AG09309 (cell line): ENCODE results near the gene RIOK1.

Experiments
- DNase-seq: peaks from one replicate; pipeline ENCODE4 v3.0.0-alpha.2; 2010; ENCODE audit warnings: low read depth
- H3K4me3 ChIP-seq: 2 replicates; pipeline ENCODE4 v1.5.1; 2011; ENCODE audit warnings: mild to moderate bottlenecking, low read depth, low read length, moderate library complexity; ENCODE audit not compliant: control insufficient read depth
- TF ChIP-seq, protein P1 (sequence below): IDR thresholded peaks from 2 replicates; pipeline ENCODE4 v1.5.1; 2011; ENCODE audit warnings: mild to moderate bottlenecking, low read depth, low read length, inconsistent platforms; ENCODE audit not compliant: insufficient read depth, control insufficient read depth; ENCODE audit errors: missing control alignments

The RIOK1 gene

DNA sequence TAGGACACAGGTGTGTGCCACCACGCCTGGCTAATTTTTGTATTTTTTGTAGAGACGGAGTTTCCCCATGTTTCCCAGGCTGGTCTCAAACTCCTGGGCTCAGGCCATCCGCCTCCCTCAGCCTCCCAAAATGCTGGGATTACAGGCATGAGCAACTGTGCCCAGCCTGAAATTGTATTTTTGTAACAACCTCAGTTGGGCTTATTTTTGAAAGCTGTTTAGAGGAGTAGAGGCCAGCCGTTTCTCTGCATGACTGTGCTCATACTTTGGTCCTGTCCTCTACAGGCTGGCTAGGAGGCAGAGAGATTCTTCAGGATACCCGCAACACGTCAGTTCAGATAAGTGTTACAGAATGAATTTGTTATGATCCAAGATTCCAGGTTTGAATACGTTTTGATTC is 22.2 kb upstream of the RIOK1 start:
- DNase-seq: no peak
- TF ChIP-seq, protein P1, sequence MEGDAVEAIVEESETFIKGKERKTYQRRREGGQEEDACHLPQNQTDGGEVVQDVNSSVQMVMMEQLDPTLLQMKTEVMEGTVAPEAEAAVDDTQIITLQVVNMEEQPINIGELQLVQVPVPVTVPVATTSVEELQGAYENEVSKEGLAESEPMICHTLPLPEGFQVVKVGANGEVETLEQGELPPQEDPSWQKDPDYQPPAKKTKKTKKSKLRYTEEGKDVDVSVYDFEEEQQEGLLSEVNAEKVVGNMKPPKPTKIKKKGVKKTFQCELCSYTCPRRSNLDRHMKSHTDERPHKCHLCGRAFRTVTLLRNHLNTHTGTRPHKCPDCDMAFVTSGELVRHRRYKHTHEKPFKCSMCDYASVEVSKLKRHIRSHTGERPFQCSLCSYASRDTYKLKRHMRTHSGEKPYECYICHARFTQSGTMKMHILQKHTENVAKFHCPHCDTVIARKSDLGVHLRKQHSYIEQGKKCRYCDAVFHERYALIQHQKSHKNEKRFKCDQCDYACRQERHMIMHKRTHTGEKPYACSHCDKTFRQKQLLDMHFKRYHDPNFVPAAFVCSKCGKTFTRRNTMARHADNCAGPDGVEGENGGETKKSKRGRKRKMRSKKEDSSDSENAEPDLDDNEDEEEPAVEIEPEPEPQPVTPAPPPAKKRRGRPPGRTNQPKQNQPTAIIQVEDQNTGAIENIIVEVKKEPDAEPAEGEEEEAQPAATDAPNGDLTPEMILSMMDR: no peak
- H3K4me3 ChIP-seq: no peak overlapping the region

DNA sequence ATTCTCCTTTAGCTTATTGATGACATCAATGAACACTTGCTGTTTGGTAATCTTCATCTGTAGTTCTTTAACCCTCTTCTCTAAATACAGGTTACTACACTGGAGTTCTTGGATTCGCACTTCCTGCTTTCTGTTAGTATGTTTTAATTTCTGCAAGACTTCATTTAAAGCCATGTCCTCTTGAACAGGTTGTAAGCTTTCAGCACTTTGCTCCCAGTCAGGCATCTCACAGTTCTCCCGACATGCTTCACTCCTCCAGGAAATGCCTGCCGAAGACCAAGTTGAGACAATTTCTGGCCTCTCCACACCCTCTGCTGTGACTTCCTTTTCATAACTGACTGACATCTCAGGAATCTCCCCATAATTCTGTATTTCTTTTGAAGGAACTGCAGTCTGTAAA is 15.9 kb upstream of the RIOK1 start:
- TF ChIP-seq, protein P1: no peak
- no peak for DNase-seq
- no peak overlapping the region for H3K4me3 ChIP-seq

DNA sequence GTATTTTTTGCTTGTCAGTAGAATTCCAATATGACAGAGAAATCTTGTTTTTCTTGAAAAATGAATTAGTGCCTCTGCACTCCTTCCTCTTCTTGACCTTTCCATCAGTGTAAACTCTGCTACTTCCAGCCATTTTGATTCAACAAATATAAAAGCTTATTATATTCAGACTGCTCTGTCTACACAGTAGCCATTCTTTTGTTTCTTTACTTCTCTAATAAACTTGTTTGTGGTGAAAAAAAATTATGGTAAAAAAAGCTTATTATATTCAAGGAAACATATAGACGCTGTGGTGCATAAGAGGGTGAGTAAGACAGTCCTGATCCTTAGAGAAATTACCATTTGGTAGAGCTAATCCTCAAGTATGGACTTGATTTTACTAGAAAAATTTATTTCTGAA is 11.6 kb upstream of the RIOK1 start:
- no peak overlapping the region for H3K4me3 ChIP-seq
- DNase-seq: no peak
- TF ChIP-seq, protein P1: no peak

DNA sequence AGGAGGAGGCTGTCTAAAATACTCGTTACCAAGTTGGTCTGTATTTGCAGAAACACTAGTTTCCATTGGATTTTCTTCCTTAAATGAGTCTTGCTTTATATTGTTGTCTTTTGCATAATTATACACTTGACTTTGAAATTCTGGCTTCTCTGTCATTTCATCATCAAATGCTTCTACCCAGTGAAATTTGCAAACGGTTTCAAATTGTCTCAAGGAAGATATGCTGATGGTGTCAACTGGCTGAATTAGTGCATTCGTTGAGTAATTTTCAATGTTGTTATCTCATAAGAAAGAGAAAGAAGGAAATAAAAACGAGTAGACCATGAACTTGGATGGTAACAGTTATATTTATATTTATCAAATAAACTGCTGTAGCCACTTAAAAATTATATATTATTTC is 10.9 kb upstream of the RIOK1 start:
- no peak overlapping the region for H3K4me3 ChIP-seq
- TF ChIP-seq, protein P1: no peak
- no peak for DNase-seq

DNA sequence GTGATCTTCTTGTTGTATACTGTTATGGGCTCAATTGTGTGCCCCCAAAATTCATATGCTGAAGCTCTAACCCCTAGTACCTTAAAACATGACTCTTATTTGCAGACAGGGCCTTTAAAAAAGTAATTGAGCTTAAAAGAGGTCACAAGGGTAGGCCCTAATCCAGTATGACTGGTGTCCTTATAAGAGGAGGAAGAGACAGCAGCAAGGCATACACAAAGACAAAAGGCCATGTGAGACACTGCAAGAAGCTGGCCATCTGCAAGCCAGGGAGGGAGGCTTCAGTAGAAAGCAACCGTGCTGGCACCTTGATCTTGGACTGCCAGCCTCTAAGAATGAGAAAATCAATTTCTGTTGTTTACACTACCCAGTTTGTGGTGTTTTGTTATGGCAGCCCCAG is 8.5 kb upstream of the RIOK1 start:
- TF ChIP-seq, protein P1: no peak
- DNase-seq: no peak

DNA sequence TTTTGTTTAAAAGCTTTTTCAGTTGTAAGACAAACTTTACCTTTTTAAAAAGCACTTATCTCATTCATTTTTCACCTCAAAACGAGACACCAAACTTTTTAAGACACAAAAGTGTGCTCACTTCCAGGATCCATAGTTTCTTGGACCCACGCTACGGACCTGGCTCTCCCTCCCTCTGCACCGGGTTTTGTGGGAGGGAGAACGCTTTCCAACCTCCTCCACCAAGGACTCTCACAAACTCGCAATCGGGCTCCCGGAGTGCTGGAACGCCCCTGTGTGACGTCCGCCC is 502 bp upstream of the RIOK1 start:
- DNase-seq: no peak
- TF ChIP-seq, protein P1: no peak
- H3K4me3 ChIP-seq: peak overlapping the region; percentile 84

More for the DNA sequence above, 8.5 kb upstream of the RIOK1 start:
- no peak overlapping the region for H3K4me3 ChIP-seq

DNA sequence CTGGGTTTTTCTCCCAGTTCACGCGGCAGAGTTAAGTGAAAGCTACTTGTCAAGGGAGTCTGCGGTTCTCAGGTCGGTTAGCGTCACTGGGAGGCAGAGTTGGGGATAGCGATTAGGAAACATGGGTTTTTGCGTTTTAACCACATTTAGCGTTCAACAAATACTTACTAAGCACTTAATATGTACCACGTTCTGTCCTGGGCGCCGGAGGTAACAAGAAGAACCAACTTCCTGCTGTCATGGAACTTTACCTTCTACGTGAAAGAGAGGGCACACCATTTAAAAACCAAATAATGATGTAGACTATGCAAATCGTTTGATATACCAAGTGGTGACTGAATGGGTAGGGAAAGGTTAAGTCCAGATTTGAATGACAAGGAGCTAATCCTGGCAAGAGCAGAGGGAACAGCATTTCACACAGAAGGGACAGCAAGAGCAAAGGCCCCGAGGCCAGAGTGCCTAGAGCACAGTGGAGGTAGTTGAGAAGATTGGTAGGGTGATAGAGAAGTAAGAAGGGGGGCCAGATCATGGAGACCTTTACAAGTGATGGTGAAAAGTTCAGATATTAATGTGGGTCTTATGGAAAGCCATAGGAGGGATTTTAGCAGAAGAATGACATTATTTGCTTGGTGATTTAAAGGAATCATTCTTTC is 744 bp downstream of the RIOK1 start:
- DNase-seq: peak; percentile 33
- TF ChIP-seq, protein P1: no peak

More for the DNA sequence above, 744 bp downstream of the RIOK1 start:
- peak overlapping the region; percentile 84 for H3K4me3 ChIP-seq
